HG02588 (cell line): ENCODE results near the gene MRPL55.
A peak's percentile ranks its signal among the peaks of the same experiment; 100 is the strongest.

Source experiments
- ATAC-seq: cut with Tn5 transposase; IDR thresholded peaks from one replicate; pipeline ENCODE4 v1.9.1; 2021; ENCODE audit warnings: mild to moderate bottlenecking, moderate library complexity; ENCODE audit not compliant: unreplicated experiment

MRPL55 gene

DNA sequence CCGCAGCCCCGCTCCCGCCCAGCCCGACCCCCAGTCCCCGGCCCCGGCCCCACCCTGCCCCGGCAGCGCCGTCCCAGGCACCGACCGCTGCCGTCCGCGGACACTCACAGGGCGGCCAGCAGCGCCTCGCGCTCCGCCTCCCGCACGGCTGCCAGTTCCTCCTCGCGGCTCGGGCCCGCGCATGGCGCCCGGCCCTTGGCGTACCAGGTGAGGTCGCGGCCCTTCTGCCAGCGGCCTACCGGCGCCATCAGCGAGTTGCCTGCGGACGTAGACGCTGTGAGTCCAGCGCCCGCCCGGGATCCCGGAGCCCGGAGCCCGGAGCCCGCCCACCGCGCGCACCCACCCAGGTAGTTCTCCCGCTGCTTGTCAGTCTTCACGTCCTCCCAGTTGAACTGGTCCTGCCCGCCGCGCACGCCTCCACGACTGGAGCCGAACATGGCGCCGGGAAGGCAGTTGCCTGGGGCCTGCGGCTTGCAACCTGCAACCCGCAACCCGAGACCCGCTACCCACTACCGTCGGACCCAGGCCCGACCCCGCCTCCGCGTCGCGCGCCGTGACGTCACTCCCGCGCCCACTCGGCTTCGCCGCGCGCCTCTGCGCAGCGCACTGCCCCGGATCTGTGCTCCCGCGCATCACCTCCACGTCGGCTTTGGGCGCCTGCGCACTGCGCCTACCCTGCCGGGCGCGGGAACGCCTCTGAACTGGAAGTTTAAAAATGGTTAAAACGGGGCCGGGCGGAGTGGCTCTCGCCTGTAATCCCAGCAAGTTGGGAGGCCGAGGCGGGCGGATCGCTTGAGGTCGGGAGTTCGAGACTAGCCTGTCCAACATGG is 6.1 kb downstream of the MRPL55 start, which contains the start of gene C1orf35:
TSS of gene C1orf35 (minus strand) at position 535 of the 830 bp plus-strand sequence. CDS start at position 437, 98 bp downstream.
- ATAC-seq = peak; percentile 68

DNA sequence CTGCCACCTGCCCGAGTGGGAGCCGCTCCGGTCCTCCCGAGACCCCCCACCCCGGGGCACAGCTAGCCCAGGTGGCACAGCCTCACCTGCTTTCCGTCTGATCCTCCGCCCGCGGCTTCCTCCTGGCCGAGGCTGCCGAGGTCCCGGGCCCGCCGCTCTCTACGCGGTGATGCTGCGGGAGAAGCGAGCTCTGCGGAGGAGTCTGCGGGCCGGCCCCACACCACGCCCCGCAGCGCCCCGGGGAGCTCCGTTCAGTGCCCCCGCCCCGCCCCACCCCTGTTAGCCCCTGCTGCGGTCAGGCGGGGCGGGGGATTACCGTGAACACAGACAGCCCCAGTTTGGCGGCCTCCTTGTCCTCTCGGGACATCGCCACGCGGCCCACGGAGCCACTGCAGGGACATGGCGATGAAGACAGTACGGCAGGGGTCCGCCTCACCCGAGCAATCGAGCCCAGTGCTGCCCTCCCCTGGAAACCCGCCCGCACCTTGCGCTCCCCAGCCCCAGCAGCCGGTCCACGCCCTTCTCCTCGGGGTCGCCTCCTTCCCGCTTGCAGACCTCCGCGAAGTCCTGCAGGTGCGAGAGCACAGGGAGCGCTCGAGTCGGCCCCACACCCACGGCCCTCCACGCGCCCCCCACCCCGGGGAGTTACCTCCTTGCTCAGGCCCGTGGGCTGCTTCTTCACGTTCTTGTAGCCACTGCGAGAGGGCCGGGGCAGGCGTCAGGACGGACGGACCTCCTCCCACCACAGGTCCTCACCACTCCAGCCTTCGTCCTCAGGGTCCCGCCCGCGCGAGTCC is 6.9 kb downstream of the MRPL55 start:
- peak; percentile 18 for ATAC-seq

GRCh38 chr1:228101614-228101993 is 7.5 kb downstream of the MRPL55 start:
- no peak for ATAC-seq

DNA sequence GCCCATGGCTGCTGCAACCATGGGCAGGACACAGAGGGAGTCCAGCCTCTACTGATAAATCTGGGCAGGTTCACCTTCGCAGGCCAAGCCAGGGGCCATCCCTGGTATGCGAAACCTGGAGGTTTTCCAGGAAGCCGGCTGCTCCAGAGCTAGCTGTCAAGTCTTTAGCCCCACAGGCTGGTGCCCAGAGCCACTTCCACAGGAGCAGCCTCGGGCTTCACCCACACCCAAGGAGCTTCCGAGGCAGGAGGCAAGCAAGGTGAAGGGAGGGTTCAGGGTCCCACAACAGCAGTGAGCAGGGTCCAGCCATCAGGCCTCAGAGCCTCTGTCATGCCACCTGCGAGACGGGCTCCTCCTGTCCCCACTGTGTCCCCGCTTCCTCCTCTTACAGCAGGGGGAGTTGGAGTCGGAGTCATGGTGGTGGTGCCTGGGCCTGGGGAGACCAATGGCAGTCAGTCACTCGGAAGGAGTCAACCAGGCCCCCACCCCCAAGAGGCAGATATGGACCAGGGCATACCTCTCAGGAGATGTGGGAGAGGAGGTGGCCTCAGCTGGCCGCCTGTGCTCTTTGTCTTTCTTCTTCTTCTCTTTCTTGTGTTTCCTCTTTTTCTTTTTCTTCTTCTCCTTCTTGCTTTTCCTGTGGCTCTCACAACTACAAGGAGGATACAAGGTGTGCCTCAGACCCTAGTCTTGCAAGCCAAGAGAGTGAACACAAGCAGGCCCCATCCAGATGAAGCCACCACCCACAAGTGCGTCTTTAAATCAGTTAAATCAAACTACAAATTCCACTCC is 8.1 kb downstream of the MRPL55 start:
- no peak for ATAC-seq

DNA sequence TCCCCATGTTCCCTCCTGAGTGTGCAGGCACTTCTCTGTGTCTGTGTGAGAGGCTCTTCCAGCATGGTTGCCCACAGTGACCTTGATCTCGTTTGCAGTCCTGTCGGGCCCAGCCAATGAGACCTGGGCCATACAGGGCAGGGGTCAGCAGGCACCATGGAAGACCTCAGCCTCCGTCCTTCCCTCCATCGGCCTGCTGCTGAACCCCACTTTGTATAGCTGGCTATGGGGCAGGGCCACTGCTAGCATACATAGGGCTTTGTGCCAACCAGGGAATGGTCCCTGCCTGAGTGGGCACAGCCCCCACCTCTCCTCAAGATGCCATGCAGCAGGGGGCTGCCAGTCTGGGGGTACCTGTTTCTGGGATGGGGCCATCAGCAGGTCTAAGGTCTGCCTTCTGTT is 9.8 kb downstream of the MRPL55 start:
- ATAC-seq = no peak

GRCh38 chr1:228098323-228098931 is 10.7 kb downstream of the MRPL55 start:
- ATAC-seq = no peak

DNA sequence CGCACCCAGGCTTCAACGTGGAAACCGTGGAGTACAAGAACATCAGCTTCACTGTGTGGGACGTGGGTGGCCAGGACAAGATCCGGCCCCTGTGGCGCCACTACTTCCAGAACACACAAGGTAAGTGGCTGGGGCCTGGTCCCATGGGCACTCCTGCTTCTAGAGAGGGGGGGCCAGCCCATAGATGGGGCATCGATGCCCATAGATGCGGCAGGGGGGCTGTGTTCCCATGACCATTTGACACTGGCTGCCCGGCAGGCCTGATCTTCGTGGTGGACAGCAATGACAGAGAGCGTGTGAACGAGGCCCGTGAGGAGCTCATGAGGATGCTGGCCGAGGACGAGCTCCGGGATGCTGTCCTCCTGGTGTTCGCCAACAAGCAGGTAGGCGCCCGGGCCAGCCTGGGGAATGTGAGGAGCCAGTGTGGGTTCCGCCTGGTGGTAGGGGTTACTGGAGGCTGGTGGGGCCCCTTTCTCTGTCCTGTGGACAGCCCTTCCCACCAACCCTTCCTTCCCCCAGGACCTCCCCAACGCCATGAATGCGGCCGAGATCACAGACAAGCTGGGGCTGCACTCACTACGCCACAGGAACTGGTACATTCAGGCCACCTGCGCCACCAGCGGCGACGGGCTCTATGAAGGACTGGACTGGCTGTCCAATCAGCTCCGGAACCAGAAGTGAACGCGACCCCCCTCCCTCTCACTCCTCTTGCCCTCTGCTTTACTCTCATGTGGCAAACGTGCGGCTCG is 11.6 kb downstream of the MRPL55 start:
- no peak for ATAC-seq

DNA sequence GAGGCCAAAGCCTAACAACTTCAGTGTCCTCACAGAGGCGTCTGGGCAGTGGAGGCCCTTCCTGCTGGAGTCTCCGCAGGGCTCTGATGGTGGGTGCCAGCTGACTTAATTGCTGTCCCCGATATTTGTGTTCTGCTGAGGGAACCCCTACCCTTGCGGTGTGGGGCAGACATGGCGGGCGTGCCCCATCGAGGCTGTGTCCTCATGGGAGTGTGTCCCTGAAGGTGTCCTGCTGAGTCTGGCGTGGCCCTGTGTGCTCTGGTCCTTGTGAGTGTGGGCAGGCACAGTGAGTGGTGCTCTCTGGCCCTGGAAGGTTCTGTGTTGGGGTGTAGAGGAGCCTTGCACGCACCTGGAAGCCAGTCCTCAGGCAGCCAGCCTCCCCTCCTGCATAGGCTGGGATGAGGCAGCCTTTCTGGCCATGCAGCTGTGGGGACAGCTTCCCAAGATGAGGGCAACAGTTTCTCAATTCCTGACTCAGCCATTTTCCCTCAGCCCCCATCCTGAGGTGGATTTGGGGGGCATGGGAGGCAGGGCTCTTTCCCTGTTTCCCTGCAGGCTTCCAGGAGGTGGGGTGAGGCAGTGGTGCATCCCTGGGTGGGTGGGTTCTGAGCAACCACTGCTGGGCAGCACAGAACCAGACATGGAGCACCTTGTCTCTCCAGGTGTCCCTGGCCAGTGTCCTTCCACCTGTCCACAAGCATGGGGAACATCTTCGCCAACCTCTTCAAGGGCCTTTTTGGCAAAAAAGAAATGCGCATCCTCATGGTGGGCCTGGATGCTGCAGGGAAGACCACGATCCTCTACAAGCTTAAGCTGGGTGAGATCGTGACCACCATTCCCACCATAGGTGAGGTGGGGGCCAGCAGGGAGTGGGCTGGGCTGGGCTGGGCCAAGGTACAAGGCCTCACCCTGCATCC is 12.4 kb downstream of the MRPL55 start:
- ATAC-seq = no peak

DNA sequence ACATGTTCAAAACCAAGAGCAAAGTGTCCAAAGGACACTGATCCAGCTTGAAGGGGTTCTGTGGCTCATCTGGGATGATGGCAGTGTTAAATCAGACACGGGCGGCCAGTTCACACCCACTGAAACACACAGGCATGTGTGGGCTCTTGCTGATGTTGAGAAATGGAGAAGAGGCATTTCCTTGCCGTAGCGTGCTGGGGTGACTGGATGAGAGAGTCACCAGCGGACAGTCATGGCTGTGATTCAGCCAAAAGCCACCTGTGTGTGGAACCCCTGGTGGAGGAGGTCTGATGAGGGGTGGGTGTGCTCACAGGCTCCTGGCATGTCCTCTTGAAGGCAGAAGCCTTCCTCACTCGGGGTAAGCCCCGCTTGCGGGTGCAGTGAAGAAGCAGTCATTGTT is 13.2 kb downstream of the MRPL55 start:
- no peak for ATAC-seq

GRCh38 chr1:228095161-228095560 is 13.9 kb downstream of the MRPL55 start:
- no peak for ATAC-seq

DNA sequence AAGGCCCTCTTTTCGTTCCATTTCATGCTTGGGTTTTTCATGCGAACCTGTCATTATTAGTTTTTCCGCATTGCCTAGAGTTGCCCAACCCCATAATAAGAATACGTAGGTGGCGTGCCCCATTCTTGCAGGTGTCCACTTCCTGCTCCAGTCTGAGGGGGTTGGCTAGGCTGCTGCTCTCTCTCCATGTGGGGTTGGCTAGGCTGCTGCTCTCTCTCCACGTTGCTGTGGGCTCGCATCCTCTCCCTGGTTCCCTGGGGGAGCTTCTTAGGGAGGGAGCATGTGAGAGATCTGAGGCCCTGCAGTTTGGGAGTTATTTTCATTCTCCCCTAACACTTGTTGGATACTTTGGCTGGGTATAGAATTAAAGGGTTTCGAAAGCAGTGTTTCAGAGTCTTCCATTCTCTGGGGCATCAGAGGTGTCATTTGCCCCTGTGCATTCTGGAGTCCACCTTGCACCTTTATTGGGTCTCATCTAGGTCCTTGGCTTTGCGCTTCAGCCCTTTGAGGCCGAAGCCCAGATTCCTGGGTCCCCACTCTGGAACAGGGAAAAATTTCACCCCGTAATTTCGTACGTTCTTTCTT is 14.6 kb downstream of the MRPL55 start:
- ATAC-seq = no peak

- ATAC-seq = no peak
Observed at GRCh38 chr1:228093050-228093906, 15.8 kb downstream of the MRPL55 start.

DNA sequence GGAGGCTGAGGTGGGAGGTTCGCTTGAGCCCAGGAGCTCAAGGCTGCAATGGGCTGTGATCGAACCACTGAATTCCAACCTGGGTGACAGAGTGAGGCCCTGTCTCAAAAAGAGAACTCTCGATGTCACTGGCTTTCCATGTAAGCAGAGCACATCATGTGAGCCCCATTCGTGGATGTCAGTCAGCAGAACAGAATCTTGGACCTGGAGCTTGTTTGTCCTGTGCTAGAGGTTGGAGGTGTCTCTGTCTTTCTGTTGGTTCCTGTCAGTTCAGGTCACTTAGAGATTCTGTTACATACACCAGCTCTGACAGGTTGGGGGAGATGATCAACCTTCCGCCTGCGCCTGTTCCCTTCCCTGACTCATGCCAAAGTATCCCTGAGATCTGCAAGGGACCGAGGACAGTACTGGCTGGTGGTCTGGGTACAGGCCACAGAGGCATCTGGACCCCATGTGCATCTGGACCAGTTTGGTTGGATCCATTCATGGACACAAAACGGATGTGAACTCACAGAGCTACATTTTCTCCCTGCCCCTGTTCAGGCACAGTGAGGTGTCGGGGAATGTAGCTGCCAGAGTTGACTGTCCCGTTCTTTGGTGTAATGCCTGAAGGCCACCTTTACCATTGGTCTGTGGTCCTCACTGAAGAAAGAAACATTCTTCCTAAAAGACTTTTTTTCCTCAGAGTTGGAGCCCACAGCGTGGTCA is 16.6 kb downstream of the MRPL55 start:
- no peak for ATAC-seq

GRCh38 chr1:228091084-228091483 is 18.0 kb downstream of the MRPL55 start:
- ATAC-seq = no peak

DNA sequence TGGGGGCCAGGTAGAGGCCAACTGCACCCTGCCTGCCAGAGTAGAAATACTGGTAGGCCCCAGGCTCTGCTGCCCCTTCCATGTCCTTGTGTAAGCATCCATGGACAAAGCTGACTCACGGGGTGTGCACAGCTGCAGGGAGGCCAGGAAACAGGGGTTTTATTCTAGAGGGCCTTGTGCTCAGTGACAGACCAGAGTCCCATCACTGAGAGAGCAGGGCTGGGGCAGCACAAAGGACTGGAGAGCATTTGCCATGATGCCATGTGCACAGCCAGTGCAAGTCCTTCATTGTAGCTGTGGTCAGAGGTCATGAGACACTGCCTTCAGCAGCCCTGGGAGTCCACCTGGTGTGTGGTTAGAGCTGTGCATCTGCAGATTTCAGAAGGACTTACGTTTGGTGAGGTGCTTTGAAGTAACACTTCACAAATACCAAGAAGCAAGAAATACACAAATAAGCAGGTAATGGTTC is 18.5 kb downstream of the MRPL55 start:
- ATAC-seq = no peak

- ATAC-seq = no peak
Observed at GRCh38 chr1:228089519-228090380, 19.3 kb downstream of the MRPL55 start.
